C4-2B (cell line): ENCODE results near the gene MOBP.

ENCODE experiments used
- H3K27ac ChIP-seq: fragments of 450-650 bp; 2 replicates; pipeline ENCODE4 v1.5.1; 2017
- CTCF ChIP-seq: fragments of 450-650 bp; conservative IDR thresholded peaks from 2 replicates; pipeline ENCODE4 v1.5.1; 2017; ENCODE audit warnings: mild to moderate bottlenecking
- ZFX ChIP-seq: fragments of 450-650 bp; IDR thresholded peaks from 2 replicates; pipeline ENCODE4 v1.6.1; 2017

MOBP gene

DNA sequence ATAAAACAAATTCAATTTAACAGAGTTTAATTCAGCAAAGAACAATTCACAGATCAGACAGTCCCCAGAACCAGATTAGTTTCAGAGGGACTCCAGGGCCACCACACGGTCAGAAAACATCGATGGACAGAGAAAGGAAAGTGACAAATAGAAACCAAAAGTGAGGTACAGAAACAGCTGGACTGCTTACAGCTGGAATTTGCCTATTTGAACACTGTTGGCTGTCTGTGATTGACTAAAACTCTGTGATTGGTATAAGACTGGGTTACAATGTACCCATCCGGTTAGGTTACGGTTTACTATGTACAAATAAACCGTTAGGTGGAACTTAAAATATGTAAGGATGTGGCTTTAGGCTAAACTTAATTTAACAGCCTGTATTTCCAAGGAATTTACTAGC lies 30.3 kb downstream of the MOBP start:
- no peak for TF ChIP-seq ZFX
- no peak for TF ChIP-seq CTCF
- H3K27ac ChIP-seq = no peak overlapping the region

- no peak overlapping the region for H3K27ac ChIP-seq
- no peak for TF ChIP-seq CTCF
- no peak for TF ChIP-seq ZFX
These were observed 32.3 kb downstream of the MOBP start for GRCh38 chr3:39499651-39500273.

DNA sequence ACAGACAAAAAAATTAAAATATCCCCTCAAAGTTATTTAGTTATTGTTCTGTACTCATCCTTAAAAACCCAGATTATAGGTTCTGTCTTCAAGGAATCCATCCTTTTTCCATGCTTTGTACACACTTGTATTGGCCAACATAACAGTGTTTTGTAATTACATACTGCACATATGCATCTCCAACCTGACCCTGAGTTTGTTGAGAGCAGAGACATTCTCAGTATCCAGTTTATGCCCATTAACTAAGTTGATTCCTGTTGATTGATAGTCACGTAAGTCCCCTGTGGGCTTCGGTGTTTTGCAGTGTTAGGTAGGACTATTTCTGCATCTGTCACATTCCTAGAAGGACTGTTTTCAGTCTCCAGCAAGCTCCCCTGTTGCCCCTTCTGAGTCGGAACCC lies 33.6 kb downstream of the MOBP start:
- no peak overlapping the region for H3K27ac ChIP-seq
- TF ChIP-seq ZFX = no peak
- TF ChIP-seq CTCF = no peak

DNA sequence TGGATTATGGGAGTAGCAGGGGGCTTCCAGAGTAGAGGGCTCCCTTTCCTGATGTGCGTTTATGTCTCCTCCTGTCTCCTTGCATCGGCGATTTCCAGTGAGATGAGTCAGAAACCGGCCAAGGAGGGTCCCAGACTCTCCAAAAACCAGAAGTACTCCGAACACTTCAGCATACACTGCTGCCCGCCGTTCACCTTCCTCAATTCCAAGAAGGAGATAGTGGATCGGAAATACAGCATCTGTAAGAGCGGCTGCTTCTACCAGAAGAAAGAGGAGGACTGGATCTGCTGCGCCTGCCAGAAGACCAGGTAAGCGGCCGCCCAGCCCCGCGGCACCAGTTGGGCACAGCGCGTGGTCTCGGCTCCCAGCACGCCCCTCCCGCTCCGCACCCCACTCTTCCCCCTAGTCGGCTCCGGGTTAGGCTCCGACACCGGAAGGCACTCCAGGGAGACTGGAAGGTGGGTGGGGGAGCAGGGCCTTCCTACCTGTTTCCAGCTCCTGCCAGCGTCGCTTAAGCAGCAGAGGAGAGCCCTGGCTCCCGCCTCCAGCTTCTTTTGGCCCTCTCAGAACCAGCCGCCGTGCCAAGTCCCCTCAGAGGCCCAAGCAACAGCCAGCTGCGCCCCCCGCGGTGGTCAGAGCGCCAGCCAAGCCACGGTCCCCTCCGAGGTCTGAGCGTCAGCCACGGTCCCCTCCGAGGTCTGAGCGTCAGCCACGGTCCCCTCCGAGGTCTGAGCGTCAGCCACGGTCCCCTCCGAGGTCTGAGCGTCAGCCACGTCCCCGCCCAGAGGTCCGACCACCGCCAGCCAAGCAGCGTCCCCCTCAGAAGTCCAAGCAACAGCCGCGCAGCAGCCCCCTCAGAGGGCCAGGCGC lies 34.7 kb downstream of the MOBP start:
- TF ChIP-seq ZFX = no peak
- TF ChIP-seq CTCF = no peak
- no peak overlapping the region for H3K27ac ChIP-seq

DNA sequence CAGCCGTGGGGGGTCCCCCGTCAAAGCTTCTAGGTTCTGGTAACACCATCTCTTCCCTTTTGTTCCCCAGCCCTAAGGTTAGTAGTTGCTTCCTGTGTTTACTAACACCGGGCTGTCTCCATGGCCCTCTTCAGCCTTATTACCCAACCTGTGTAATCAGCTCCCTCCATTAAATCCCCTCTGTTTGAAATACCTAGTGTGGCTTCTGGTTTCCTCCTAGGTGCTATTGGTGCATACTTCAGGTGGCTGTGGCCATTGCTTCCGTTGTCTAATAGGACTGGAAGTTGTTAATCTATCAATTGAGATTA lies 35.3 kb downstream of the MOBP start:
- TF ChIP-seq ZFX (no peak), CTCF (no peak)
- no peak overlapping the region for H3K27ac ChIP-seq

DNA sequence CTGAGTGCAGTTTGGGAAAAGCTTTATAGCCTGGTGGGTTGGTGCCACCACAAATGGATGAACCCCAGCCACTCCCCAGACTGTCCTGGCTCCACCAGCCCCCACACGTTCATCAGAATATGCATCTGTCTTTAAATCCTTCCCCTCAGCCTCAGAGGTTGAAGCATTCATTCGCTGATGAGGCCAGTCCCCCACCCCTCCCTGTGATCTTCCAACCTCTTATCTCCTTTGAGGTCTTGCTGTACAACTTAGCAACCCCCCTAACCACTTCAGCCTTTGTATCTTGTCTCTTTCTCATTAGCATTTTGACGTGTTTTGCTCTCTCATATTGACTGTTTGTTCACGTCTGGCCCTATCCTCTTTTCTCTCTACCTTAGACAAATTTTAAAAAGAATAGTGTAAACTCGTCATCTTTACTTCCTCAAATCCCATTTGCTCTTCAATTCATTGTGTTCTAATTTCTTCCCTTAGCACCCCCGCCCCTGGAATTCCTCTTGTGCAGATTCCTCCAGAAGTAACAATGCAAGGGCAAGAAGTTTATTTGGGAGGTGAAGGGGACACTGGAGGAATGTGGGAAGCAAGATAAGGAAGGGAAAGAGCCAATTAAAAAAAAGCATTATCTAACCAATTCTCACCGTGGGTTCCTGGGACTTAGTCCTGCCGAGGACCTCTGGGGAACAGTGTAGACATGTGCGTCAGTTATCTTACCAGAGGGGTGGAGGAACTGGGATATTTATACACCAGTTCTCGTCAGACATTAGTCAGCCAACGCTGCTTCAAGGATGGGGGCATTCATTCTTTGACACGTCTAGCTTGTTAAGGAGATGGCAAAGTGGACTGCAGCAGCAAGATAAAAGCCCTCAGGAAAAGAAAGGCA lies 38.6 kb downstream of the MOBP start:
- TF ChIP-seq CTCF (no peak), ZFX (no peak)
- no peak overlapping the region for H3K27ac ChIP-seq

GRCh38 chr3:39506863-39507262 lies 39.4 kb downstream of the MOBP start:
- no peak overlapping the region for H3K27ac ChIP-seq
- TF ChIP-seq ZFX (no peak), CTCF (no peak)
